NOMO-1 (cell line): Measurements from ENCODE around the gene MAST4.

Source experiments
- DNase-seq, 2 experiments: peaks; one replicate each; lab custom pipeline; 2025; ENCODE audit not compliant: unreplicated experiment in 2 of 2; lab: John Stamatoyannopoulos, UW

The MAST4 gene

DNA sequence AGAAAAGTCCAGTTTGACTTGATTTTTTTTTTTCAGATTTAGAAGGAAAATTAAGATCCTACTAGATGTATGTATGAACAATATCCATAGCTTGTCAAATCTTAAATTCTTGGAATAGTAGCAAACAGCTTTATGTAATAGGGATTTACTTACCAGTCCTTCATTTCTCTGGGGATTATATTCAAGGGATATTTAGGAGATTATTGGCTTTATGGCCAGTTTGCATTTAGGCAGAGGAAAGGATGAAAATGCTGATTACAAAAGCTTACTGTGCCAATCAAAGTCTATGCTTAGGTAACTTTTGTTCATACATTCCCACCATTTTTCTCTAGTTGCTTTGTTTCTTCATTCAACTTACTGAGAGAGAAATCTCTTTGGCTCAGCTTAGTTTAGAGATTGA is 47.9 kb downstream of the MAST4 start:
- DNase-seq: no peak

- no peak for DNase-seq
Measured at GRCh38 chr5:66645039-66645438, 48.8 kb downstream of the MAST4 start.

DNA sequence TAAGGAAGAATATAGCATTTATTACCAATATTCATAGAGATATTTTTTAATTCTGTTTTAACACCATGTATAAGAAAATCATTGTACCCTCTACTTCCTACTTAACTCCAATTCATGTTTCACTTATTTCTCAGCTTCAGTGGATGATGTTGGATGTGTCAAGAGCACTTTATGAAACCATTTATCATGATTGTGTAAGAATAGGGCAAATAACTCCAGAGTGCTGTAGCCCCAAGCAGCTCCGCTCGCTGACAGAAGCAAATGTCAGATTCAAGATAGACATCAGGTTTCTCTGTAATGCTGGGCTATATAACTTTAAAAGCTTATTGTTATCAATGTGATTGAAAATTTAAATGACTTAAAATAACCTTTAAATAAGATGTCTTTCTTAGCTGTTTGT is 50.4 kb downstream of the MAST4 start:
- peak in 1 of 2 experiments; percentile 29 for DNase-seq

- DNase-seq: no peak
Measured at GRCh38 chr5:66647146-66647856, 51.1 kb downstream of the MAST4 start.

- no peak for DNase-seq
Measured at GRCh38 chr5:66652818-66653217, 56.6 kb downstream of the MAST4 start.

DNA sequence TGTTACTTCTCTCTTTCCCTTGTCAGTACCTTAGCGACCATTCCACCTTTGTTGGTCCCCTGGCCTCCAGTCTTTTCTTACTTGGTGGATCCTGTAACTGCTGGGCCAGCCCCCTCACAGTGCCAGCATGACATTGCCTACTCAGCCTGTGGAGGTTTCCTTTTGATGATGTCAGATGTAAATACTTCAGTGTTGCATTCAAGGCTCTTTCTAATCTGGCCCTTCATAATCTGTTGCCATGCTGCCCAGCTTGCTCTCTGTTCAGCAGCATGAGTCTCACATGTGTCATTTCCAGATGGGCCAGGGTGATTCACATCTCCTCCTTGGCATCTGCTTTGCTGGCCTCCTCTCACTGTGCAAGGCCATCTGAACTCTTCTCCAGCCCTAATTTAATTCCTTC is 57.1 kb downstream of the MAST4 start:
- DNase-seq: no peak

DNA sequence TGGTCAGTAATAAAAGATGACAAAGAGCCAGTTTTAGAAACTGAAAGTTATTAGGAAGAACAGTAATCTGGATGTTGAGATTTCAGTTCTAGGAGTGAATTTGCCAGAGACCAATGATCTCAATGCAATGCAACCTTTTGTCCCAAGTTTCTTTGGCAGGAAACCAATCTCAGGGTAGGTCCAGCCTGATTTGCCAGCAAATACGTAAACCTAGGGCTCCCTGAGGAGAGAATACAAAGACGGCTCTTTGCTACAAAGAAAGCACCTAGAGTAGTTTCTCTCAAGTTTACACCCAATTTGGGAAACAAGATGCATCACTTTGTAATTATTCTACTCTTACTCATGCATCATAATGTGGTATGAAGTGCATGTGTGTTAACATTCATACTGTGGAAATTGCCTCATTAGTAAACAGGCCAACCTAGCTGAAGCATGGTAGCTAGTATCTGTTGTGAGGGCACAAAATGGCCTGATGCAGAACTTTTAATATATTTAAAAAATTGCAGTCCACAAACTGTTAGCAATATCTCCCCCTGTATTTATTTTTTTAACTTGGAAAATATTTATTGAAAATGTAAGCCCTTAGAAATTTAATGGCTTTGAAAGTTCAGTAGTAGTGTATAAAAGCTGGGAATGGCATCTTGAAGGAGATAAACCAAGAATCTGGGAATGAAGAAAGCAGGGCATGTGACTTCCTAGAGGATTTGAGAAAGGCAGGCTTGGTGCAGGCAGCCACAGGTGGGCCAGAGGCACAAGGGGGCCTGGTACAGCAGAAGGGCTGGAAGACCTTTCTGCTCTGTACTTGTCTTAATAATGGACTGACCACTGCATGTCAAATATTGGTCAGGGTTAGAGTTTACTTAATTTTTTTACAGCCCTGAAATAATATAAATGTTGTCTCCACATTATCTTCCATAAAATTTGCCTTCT is 59.5 kb downstream of the MAST4 start:
- DNase-seq: no peak

DNA sequence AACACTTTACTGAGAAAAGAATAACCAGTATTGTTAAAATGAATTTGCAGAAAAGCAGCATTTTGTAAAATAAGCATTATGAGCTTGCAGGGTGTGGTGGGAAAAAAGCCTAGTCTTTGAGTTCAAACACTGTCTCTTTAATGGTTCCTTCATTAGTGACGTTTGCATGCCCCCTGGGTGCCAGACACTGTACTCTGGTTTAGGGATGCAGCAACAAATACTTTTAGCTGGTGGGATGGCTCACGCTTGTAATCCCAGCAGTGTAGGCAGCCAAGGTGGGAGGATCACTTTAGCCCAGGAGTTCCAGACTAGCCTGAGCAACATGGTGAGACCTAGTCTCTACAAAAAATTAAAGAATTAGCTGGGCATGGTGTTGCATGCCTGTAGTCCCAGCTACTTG is 62.3 kb downstream of the MAST4 start:
- DNase-seq: no peak

GRCh38 chr5:66659780-66660179 is 63.6 kb downstream of the MAST4 start:
- DNase-seq: no peak

DNA sequence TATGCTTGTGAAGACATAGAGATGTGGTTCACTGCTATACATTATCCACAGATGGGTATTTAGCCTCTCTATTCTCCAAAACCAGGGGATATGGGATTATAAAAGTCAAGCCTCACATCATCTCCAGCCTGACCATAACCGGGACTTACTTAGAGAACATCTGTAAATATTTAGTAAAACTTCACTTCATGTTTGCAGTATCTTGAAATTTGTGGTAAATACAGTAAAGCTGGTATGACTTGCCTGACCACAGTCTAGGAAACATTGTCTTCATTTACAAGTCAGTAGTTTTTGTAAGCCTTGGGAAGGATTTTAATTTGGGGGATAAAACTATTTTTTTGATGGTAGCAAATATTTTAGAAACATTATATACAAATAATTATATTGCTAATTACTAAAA is 64.2 kb downstream of the MAST4 start:
- DNase-seq: no peak

DNA sequence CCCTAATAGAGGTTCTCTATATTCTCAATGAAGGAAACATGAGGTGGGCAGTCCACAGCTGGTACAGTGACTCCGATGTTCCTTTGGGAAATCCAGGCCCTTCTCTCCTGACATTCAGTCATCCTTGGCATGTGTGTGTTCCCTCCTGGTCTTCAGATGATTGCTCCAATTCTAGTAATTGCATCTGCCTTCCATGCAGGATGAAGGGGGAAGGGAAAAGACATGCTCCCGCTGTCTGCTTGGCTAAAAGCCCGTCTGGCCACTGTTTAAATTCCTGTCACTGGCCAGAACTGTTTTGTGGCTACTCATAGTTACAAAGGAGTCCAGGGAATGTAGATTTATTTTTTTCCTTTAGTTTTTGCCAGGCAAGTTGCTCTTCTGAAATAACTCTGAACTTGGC is 65.0 kb downstream of the MAST4 start:
- DNase-seq: no peak

GRCh38 chr5:66666778-66667177 is 70.6 kb downstream of the MAST4 start:
- no peak for DNase-seq

DNA sequence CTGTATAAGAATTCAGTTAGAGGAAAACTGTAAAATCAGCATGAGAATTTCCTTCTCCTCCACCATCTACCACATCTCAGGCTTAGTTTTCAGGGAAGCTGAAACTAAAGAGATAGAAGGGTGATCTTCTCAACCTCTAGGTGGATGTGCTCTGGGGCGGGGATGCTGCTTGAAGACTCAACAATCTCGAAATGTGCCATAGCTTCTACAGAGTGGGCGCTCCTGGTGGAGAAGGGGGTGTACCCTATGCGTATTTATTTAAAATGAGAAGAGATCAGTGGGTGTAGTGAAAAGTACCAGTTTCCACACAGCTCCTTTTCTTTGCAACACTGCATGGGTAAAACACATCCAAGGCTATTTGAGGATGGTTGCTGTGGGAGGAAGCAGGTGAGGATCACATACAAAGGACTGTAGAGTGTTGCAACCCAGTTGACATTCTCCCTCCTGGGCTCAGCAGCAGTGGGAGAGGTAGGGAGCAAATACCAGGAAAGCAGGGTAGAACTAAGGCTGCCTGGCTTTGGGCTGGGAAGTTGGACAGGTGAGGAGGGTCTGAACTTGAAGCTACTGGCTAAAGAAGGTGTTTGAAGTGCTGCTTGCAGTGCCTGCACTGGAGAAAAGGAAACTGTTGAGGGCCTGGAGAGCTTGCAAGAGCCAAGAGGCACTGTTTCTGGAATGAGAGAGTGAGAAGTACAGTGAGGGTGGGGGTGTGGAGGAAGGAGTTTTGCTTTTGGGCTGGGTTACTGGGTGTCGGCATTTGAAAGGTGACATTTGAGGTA is 73.1 kb downstream of the MAST4 start:
- DNase-seq: no peak

DNA sequence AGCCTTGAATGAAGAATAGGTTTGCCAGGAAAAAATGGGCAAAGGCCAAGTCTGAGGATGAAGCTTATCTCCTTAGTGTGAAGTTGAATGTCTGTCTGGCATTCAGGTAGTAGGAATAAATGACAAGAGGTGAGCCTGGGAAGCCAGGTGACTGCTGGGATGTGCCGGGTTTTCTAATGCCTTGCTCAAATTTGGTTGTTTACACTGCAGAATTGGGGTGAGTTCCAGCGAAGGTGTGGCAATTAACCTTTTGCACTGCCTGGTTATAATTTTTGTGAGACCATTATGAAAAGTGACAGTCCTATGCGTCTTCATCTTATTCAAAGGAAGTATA is 73.6 kb downstream of the MAST4 start:
- no peak for DNase-seq

- DNase-seq: no peak
Measured at GRCh38 chr5:66671305-66671704, 75.1 kb downstream of the MAST4 start.

DNA sequence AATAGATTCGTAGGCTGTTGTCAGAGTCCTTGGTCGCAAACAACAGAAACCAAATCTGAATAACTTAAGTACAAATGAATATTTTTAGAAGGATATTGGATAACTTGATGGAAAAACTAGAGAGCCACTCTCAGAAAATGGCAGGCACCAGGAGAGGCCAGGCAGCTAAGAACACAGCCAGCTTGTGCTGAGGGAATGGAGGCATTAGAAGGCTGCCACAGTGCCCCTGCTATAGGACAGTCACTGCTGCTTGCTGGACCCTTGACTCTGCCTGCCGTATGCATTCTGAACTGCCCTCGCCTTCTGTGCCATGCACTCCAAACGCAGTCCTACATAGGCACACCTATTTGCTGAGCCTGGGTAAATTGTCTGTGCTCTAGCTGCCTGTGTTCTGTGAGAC is 78.6 kb downstream of the MAST4 start:
- no peak for DNase-seq

DNA sequence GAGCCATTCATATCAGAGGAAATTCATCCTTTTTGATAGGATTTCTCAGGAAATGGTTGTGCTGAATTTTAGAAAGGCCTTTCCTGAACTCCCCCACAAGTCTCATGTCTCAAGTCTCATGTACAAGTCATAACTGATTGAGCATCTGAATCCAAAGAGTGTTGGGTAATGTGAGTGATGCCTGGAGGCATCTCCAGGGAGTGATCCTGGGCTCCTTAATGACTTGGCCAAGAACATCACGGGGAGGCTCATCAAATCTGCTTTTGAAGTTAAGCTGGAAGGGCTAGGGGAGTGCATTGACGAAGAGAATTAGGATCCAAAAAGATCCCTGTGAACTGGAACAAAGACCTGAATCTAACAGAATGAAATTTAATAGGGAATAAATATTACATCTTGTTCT is 79.2 kb downstream of the MAST4 start:
- DNase-seq: no peak

- DNase-seq: no peak
Measured at GRCh38 chr5:66680221-66680620, 84.0 kb downstream of the MAST4 start.

DNA sequence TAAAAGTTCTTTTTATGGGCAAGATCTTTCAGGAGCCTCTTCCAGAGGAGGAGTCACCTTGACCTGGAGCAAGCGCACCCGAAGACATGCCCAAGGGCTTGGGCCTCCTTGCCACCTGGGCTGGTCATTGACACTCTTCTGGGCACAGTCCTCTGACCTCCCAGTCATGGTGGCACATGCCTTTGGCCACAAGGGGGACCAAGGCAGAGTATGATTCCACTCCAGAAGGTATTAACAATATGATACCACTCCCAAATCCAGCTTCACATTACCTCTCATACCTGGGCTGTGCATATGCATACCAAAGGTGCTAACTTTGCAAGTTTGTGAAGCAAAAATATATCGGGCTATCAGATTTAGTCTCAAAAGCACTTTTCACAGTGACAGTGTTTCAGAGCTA is 84.6 kb downstream of the MAST4 start:
- no peak for DNase-seq

- no peak for DNase-seq
Measured at GRCh38 chr5:66684663-66685062, 88.5 kb downstream of the MAST4 start.

DNA sequence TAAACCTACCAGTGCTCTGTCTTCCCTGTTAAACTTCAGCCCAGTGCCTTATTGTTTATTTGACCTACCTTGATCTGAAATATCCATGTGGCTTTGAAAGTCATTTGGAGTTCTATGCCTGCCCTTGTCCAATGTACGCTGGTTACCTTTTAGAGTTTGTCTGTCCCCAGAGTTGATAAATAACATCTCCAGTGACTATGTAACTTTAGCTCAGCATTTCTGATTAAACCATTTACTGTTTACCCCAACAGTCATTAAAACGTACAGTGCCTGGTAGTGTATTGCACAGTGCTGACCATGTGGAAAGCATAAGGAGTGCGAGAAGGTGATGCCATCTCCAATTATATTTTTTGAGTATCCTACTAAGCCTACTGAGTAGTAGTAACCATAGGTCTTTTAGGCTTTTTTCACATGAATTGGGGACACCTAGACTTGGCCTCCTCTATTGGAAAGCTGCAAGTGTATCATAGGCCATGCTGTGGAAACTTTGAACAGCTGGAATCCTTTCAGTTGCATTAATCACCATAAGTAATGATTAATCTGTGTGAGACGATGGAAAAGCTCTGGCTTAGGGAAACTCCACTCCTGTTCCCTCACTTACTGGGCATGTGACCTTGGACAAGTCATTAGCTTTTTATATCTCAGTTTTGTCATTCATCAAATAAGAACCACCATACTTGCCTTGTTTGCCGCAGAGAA is 93.5 kb downstream of the MAST4 start:
- DNase-seq: no peak
